Gastroesophageal sphincter (tissue), 4 donors: ENCODE measurements around the gene TMEM176B. TPM values are rescaled to one million over a fixed set of nuclear protein-coding genes. Genes with fewer than 3 reads are reported as not detected.

Experiments used
- ATAC-seq: fragments of 150-250 bp; one replicate; pipeline ENCODE4 v1.9.1; 2016; ENCODE audit warnings: mild to moderate bottlenecking, moderate library complexity
- H3K27ac ChIP-seq, 4 donors: fragments of 200-600 bp; sonication (generic) in 3 of 4; 1 replicate in 3 of 4; 2 replicates in 1 of 4; pipeline ENCODE4 v1.5.1; 2016 to 2019
- H3K27me3 ChIP-seq: fragments of 200-600 bp; sonication (generic); one replicate; pipeline ENCODE4 v1.5.1; 2019
- H3K36me3 ChIP-seq, 2 donors: fragments of 200-600 bp; sonication (generic); one replicate each; pipeline ENCODE4 v1.5.1; 2019; ENCODE audit warnings: control low read depth in 1 of 2
- H3K4me1 ChIP-seq, 3 donors: fragments of 200-600 bp; sonication (generic); 1 replicate in 2 of 3; 2 replicates in 1 of 3; pipeline ENCODE4 v1.5.1; 2016 to 2019; ENCODE audit warnings: control low read depth in 2 of 3
- H3K4me3 ChIP-seq, 2 donors: fragments of 200-600 bp; sonication (generic); one replicate each; pipeline ENCODE4 v1.5.1; 2019; ENCODE audit warnings: mild to moderate bottlenecking in 1 of 2, moderate library complexity in 1 of 2
- H3K9me3 ChIP-seq, 3 donors: fragments of 200-600 bp; sonication (generic); one replicate each; pipeline ENCODE4 v1.5.1; 2017 to 2019; ENCODE audit warnings: control low read depth in 2 of 3
- CTCF ChIP-seq, 4 experiments: fragments of 200-600 bp in 2 of 4; fragments of 450-650 bp in 2 of 4; sonication (generic) in 1 of 4; IDR thresholded peaks; one replicate each; pipeline ENCODE4 v1.5.1; 2017 to 2019; ENCODE audit warnings: antibody characterized with exemption in 4 of 4, mild to moderate bottlenecking in 2 of 4, moderate library complexity in 2 of 4
- EP300 ChIP-seq: sonication (generic); formaldehyde crosslinking; IDR thresholded peaks from one replicate; pipeline ENCODE4 v1.6.1; 2017; ENCODE audit warnings: antibody characterized with exemption, mild to moderate bottlenecking
- POLR2A ChIP-seq, 2 donors: fragments of 450-650 bp; IDR thresholded peaks; one replicate each; pipeline ENCODE4 v1.6.1; 2017; ENCODE audit warnings: antibody characterized with exemption in 2 of 2, mild to moderate bottlenecking in 2 of 2, moderate library complexity in 1 of 2
- POLR2AphosphoS5 ChIP-seq: sonication (generic); formaldehyde crosslinking; IDR thresholded peaks from one replicate; pipeline ENCODE4 v1.6.1; 2017; ENCODE audit warnings: antibody characterized with exemption
- WGBS, 2 donors: methylation state at CpG; one replicate each; pipeline ENCODE4 v1.1.5; 2018; ENCODE audit warnings: low coverage in 1 of 2; 5-methylcytosine and 5-hydroxymethylcytosine counted together
- total RNA-seq, 4 donors: library from RNA; depleted of rRNA; stranded (reverse); fragments of >200 nt; gene quantifications; one replicate each; pipeline ENCODE4 v1.1.0, GENCODE V29; 2016

The TMEM176B gene
- total RNA-seq, 4 donors from 2014 or later = 18.2 to 69.3 (median 52.6) TPM

DNA sequence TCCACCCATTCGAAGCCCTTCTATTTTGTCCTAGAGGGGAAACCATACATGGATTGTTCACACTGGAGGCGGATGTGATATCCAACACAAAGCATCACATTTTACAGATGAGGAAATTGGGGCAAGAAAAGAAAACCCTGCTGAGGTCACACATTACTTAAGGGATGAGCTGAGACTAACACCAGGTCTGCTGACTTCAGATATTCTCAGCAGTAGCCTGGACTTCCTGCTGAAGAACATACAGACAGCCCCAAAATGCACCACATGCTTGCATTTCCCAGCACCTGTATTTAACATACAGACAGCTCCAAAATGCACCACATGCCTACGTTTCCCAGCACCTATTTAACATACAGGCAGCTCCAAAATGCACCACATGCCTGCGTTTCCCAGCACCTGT, 51.8 kb downstream of the TMEM176B start:
- TF ChIP-seq EP300 (no peak), POLR2AphosphoS5 (no peak), POLR2A (IDR thresholded peaks at IDR 0.05) (no peak), CTCF (IDR thresholded peaks at IDR 0.05) (no peak)
- 63 to 64% methylated on average over 3 to 4 of the region's 4 CpGs for WGBS, 2 donors
- ATAC-seq = no peak
- Histone ChIP-seq H3K36me3 (peaks cover 0 to 7% of the 10 kb centered on the region in 2 donors), H3K9me3 (no peaks in the 10 kb centered on the region), H3K27ac (no peak overlapping the region), H3K4me3 (no peak overlapping the region), H3K4me1 (peaks cover 0 to 38% (median 0%) of the 10 kb centered on the region in 3 donors), H3K27me3 (no peaks in the 10 kb centered on the region)

GRCh38 chr7:150746921-150747320, 53.2 kb downstream of the TMEM176B start:
- Histone ChIP-seq H3K36me3 (peaks cover 0 to 11% of the 10 kb centered on the region in 2 donors), H3K27me3 (no peaks in the 10 kb centered on the region), H3K4me3 (no peak overlapping the region), H3K9me3 (no peaks in the 10 kb centered on the region), H3K27ac (no peak overlapping the region), H3K4me1 (peaks cover 0 to 48% (median 5%) of the 10 kb centered on the region in 3 donors)
- TF ChIP-seq EP300 (no peak), POLR2AphosphoS5 (no peak), CTCF (IDR thresholded peaks at IDR 0.05) (no peak), POLR2A (IDR thresholded peaks at IDR 0.05) (no peak)
- 91 to 96% methylated on average over 4 to 5 of the region's 6 CpGs for WGBS, 2 donors
- no peak for ATAC-seq

DNA sequence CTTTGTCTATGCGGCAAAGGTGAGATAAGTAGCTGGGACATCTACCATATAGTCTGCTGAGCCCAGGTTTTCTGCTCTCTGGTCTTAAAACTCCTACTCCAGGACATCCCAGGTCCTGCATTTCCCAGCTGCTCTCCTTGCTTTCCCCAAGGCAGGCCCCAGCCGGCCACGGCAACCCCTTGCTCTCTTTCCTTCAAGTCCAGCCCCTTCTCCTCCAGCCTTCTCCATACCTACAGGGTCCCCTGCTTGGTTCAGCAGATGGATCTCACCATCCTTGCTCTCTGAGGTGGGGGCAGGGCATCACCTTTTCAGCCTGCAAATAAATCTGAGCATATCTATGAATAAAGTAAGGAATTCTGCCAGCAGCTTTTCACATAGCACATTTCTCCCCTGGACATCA, 54.3 kb downstream of the TMEM176B start:
- H3K9me3 ChIP-seq = no peaks in the 10 kb centered on the region
- H3K27ac ChIP-seq = no peak overlapping the region
- no peak for ATAC-seq
- TF ChIP-seq POLR2A (IDR thresholded peaks at IDR 0.05) = no peak
- no peak for TF ChIP-seq EP300
- TF ChIP-seq POLR2AphosphoS5 = no peak
- TF ChIP-seq CTCF (IDR thresholded peaks at IDR 0.05) = no peak
- peaks cover 0 to 18% of the 10 kb centered on the region in 2 donors for H3K36me3 ChIP-seq
- H3K27me3 ChIP-seq = no peaks in the 10 kb centered on the region
- H3K4me3 ChIP-seq = no peak overlapping the region
- H3K4me1 ChIP-seq = peaks cover 0 to 51% (median 5%) of the 10 kb centered on the region in 3 donors
- 50% methylated on average over 3 of the region's 3 CpGs; no CpG with 5 or more reads in 1 of the 2 donors for WGBS, 2 donors

GRCh38 chr7:150745086-150745485, 55.1 kb downstream of the TMEM176B start:
- no peaks in the 10 kb centered on the region for H3K9me3 ChIP-seq
- H3K4me3 ChIP-seq = no peak overlapping the region
- no peak for ATAC-seq
- H3K4me1 ChIP-seq = peaks cover 0 to 51% (median 5%) of the 10 kb centered on the region in 3 donors
- peaks cover 0 to 18% of the 10 kb centered on the region in 2 donors for H3K36me3 ChIP-seq
- TF ChIP-seq CTCF (IDR thresholded peaks at IDR 0.05) = no peak
- no peak for TF ChIP-seq POLR2AphosphoS5
- no peak for TF ChIP-seq EP300
- TF ChIP-seq POLR2A (IDR thresholded peaks at IDR 0.05) = no peak
- H3K27ac ChIP-seq = no peak overlapping the region
- no peaks in the 10 kb centered on the region for H3K27me3 ChIP-seq
- WGBS, 2 donors = 80 to 100% methylated on average over 1 of the region's 5 CpGs

GRCh38 chr7:150744041-150744656, 56.0 kb downstream of the TMEM176B start:
- peaks cover 0 to 51% (median 5%) of the 10 kb centered on the region in 3 donors for H3K4me1 ChIP-seq
- H3K9me3 ChIP-seq = no peaks in the 10 kb centered on the region
- TF ChIP-seq POLR2A (IDR thresholded peaks at IDR 0.05) (no peak), POLR2AphosphoS5 (no peak), EP300 (no peak), CTCF (IDR thresholded peaks at IDR 0.05) (no peak)
- ATAC-seq = no peak
- no peaks in the 10 kb centered on the region for H3K27me3 ChIP-seq
- no peak overlapping the region for H3K4me3 ChIP-seq
- WGBS, 2 donors = 81 to 87% methylated on average over 3 of the region's 8 CpGs
- no peak overlapping the region for H3K27ac ChIP-seq
- H3K36me3 ChIP-seq = peaks cover 0 to 18% of the 10 kb centered on the region in 2 donors
